ENCODE measurements around the gene NUDT1. TPM values are rescaled to one million over a fixed set of nuclear protein-coding genes. Genes with fewer than 3 reads are reported as not detected.

The NUDT1 gene
- total RNA-seq, 4 donors from 2014 or later = 12.9 to 37.6 (median 26.6) TPM

DNA sequence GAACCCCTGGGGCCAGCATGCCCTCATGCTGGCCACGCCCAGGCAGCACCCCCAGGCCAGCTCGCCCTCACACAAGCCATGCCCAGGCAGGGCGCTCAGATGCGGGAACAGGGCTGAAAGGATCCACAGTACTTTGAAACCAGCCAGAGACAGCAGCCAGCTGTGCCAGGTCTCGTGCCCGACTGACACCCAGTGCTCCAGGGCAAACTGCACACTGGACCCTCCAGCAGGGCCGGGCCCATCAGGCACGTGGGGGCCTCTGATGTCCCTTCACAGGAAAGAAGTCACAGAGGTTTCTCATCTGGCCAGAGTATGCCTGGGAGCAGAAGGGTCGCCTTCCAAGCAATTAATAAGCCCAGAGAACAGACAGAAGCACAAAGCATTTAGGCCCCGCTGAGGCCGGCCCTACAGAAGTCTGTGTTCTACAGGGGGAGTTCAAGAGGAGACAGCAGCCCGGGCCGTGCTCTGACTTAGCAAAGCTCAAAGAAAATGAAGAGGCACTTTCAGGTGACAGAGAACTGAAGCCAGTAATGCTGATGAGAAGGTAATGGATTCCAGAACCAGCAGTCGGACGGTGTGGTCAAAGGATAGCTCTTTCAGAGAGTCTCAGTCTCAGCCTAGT, 30.7 kb upstream of the NUDT1 start:
- H3K4me3 ChIP-seq = no peak overlapping the region
- H3K36me3 ChIP-seq = peaks cover 0 to 86% (median 2%) of the 10 kb centered on the region in 3 donors
- H3K27me3 ChIP-seq = no peaks in the 10 kb centered on the region
- TF ChIP-seq, protein P1, sequence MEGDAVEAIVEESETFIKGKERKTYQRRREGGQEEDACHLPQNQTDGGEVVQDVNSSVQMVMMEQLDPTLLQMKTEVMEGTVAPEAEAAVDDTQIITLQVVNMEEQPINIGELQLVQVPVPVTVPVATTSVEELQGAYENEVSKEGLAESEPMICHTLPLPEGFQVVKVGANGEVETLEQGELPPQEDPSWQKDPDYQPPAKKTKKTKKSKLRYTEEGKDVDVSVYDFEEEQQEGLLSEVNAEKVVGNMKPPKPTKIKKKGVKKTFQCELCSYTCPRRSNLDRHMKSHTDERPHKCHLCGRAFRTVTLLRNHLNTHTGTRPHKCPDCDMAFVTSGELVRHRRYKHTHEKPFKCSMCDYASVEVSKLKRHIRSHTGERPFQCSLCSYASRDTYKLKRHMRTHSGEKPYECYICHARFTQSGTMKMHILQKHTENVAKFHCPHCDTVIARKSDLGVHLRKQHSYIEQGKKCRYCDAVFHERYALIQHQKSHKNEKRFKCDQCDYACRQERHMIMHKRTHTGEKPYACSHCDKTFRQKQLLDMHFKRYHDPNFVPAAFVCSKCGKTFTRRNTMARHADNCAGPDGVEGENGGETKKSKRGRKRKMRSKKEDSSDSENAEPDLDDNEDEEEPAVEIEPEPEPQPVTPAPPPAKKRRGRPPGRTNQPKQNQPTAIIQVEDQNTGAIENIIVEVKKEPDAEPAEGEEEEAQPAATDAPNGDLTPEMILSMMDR (IDR thresholded peaks at IDR 0.05) = no peak
- TF ChIP-seq POLR2A (IDR thresholded peaks at IDR 0.05) (no peak), EP300 (IDR thresholded peaks at IDR 0.05) (no peak)
- DNase-seq (ENCODE audit: low spot score in 2 of 2) = no peak
- H3K27ac ChIP-seq = no peak overlapping the region
- no peaks in the 10 kb centered on the region for H3K9me3 ChIP-seq
- 76 to 83% methylated on average over 11 to 15 of the region's 15 CpGs for WGBS, 2 donors
- peaks cover 0 to 9% (median 0%) of the 10 kb centered on the region in 4 donors for H3K4me1 ChIP-seq

GRCh38 chr7:2211926-2212325, 30.1 kb upstream of the NUDT1 start:
- no peaks in the 10 kb centered on the region for H3K9me3 ChIP-seq
- DNase-seq (ENCODE audit: low spot score in 2 of 2) = no peak
- H3K4me3 ChIP-seq = no peak overlapping the region
- TF ChIP-seq, protein P1 (IDR thresholded peaks at IDR 0.05) = no peak
- no peak for TF ChIP-seq POLR2A (IDR thresholded peaks at IDR 0.05)
- no peak for TF ChIP-seq EP300 (IDR thresholded peaks at IDR 0.05)
- H3K27ac ChIP-seq = no peak overlapping the region
- H3K27me3 ChIP-seq = no peaks in the 10 kb centered on the region
- 91 to 98% methylated on average over 12 to 13 of the region's 13 CpGs for WGBS, 2 donors
- H3K36me3 ChIP-seq = peaks cover 0 to 91% (median 2%) of the 10 kb centered on the region in 3 donors
- peaks cover 0 to 9% (median 0%) of the 10 kb centered on the region in 4 donors for H3K4me1 ChIP-seq

DNA sequence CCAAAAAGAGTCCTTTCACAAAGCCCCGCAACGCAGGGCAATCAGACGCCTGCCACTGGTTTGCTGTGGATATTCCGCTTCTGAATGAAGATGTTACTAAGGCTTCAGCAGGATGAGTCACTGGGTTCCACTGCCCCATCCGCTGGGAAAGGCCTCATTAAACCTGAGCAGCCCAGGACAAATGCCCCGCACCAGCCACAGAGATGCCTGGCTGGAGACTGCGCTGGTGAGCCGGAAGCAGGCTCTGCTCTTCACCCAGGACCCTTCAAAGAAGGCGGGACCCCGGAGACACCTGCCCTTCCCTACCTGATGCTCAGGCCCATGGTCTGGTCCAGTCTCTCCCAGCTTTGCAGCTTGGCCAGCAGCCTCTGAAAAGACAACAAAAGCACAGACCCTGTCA, 29.1 kb upstream of the NUDT1 start:
- peaks cover 2 to 91% (median 3%) of the 10 kb centered on the region in 3 donors for H3K36me3 ChIP-seq
- TF ChIP-seq EP300 (IDR thresholded peaks at IDR 0.05) (no peak), POLR2A (IDR thresholded peaks at IDR 0.05) (no peak)
- TF ChIP-seq, protein P1 (IDR thresholded peaks at IDR 0.05) = no peak
- H3K4me3 ChIP-seq = no peak overlapping the region
- peaks cover 0 to 9% (median 0%) of the 10 kb centered on the region in 4 donors for H3K4me1 ChIP-seq
- no peaks in the 10 kb centered on the region for H3K27me3 ChIP-seq
- no peaks in the 10 kb centered on the region for H3K9me3 ChIP-seq
- WGBS, 2 donors = 96 to 98% methylated on average over 9 to 10 of the region's 10 CpGs
- DNase-seq (ENCODE audit: low spot score in 2 of 2) = no peak
- no peak overlapping the region for H3K27ac ChIP-seq

GRCh38 chr7:2213551-2214215, 28.3 kb upstream of the NUDT1 start:
- Histone ChIP-seq H3K36me3 (peaks cover 2 to 91% (median 7%) of the 10 kb centered on the region in 3 donors), H3K4me3 (no peak overlapping the region), H3K4me1 (peaks cover 0 to 9% (median 0%) of the 10 kb centered on the region in 4 donors), H3K27me3 (no peaks in the 10 kb centered on the region), H3K9me3 (no peaks in the 10 kb centered on the region), H3K27ac (no peak overlapping the region)
- WGBS, 2 donors = 89 to 92% methylated on average over 15 of the region's 15 CpGs
- TF ChIP-seq POLR2A (IDR thresholded peaks at IDR 0.05) (no peak), EP300 (IDR thresholded peaks at IDR 0.05) (no peak)
- TF ChIP-seq, protein P1 (IDR thresholded peaks at IDR 0.05) = no peak
- no peak for DNase-seq (ENCODE audit: low spot score in 2 of 2)

DNA sequence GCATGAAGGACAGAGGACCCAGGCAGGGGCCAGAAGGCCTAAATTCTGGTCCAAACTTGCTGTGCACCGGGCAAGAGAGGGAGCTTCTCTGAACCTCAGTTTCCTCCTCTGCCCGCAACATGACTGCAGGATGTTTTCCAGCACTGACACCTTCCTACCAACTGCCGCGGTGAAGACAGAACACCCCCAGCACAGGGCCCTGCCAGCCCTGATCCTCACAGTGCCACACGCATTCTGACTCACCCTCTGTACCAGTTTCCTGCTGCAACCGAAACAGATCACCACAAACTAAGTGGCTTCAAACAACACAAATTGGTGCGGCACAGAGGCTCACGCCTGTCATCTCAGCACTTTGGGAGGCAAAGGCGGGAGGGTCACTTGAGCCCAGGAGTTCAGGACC, 27.4 kb upstream of the NUDT1 start:
- Histone ChIP-seq H3K27me3 (no peaks in the 10 kb centered on the region), H3K4me3 (no peak overlapping the region), H3K9me3 (no peaks in the 10 kb centered on the region), H3K36me3 (peaks cover 2 to 97% (median 7%) of the 10 kb centered on the region in 3 donors), H3K4me1 (peaks cover 0 to 4% (median 0%) of the 10 kb centered on the region in 4 donors), H3K27ac (no peak overlapping the region)
- 89 to 91% methylated on average over 8 to 9 of the region's 9 CpGs for WGBS, 2 donors
- TF ChIP-seq, protein P1 (IDR thresholded peaks at IDR 0.05) = no peak
- TF ChIP-seq POLR2A (IDR thresholded peaks at IDR 0.05) = no peak
- TF ChIP-seq EP300 (IDR thresholded peaks at IDR 0.05) = no peak
- no peak for DNase-seq (ENCODE audit: low spot score in 2 of 2)
